CD14-positive monocyte (primary cell): ENCODE measurements around the gene TNFRSF13B. TPM values are rescaled to one million over a fixed set of nuclear protein-coding genes. Genes with fewer than 3 reads are reported as not detected.

Experiments
- DNase-seq, 3 donors: peaks; one replicate each; pipeline ENCODE4 v3.0.0-alpha.2; 2011 to 2022
- H2AFZ ChIP-seq: 2 replicates; pipeline ENCODE4 v1.6.0; 2012; ENCODE audit warnings: mild to moderate bottlenecking, low read depth, low read length, inconsistent platforms; ENCODE audit not compliant: insufficient read depth, poor library complexity, severe bottlenecking
- H3K27ac ChIP-seq, 2 donors: 1 replicate in 1 of 2; 2 replicates in 1 of 2; pipeline ENCODE4 v1.5.1; 2012 to 2013; ENCODE audit warnings: low read length in 2 of 2, control low read depth in 1 of 2, inconsistent platforms in 1 of 2, low read depth in 1 of 2, mild to moderate bottlenecking in 1 of 2
- H3K27me3 ChIP-seq, 2 donors: one replicate each; pipeline versions ENCODE4 v1.6.0 to v1.6.1; 2011 to 2013; ENCODE audit warnings: low read length in 2 of 2; ENCODE audit not compliant: control insufficient read depth in 2 of 2, insufficient read depth in 2 of 2
- H3K36me3 ChIP-seq, 2 donors: replicated peaks in 1 of 2; 1 replicate in 1 of 2; 2 replicates in 1 of 2; pipeline versions ENCODE4 v1.5.1 to v1.6.1; 2012 to 2013; ENCODE audit warnings: low read length in 2 of 2, control low read depth in 1 of 2, inconsistent platforms in 1 of 2, mild to moderate bottlenecking in 1 of 2; ENCODE audit not compliant: insufficient read depth in 2 of 2, control insufficient read depth in 1 of 2
- H3K4me1 ChIP-seq, 2 donors: 1 replicate in 1 of 2; 2 replicates in 1 of 2; pipeline versions ENCODE4 v1.5.1 to v1.6.1; 2012 to 2013; ENCODE audit warnings: low read length in 2 of 2, control low read depth in 1 of 2, inconsistent platforms in 1 of 2, mild to moderate bottlenecking in 1 of 2, moderate library complexity in 1 of 2; ENCODE audit not compliant: insufficient read depth in 2 of 2, control insufficient read depth in 1 of 2
- H3K4me2 ChIP-seq: replicated peaks from 2 replicates; pipeline ENCODE3; 2012; ENCODE audit warnings: low read length, moderate library complexity, mild to moderate bottlenecking; ENCODE audit not compliant: poor library complexity, severe bottlenecking; ENCODE audit errors: extremely low read depth
- H3K4me3 ChIP-seq, 3 experiments: fragments of 200-600 bp in 1 of 3; sonication (generic) in 1 of 3; replicated peaks in 1 of 3; 1 replicate in 2 of 3; 2 replicates in 1 of 3; pipeline ENCODE4 v1.5.1; 2011 to 2013; ENCODE audit warnings: low read length in 3 of 3, mild to moderate bottlenecking in 3 of 3, control low read depth in 2 of 3, low read depth in 2 of 3, inconsistent platforms in 1 of 3, moderate library complexity in 1 of 3
- H3K79me2 ChIP-seq: 2 replicates; pipeline ENCODE4 v1.6.0; 2012; ENCODE audit warnings: mild to moderate bottlenecking, control low read depth, inconsistent platforms, low read length, moderate library complexity; ENCODE audit not compliant: insufficient read depth
- H3K9ac ChIP-seq: 2 replicates; pipeline ENCODE4 v1.6.0; 2017; ENCODE audit warnings: low read length, mild to moderate bottlenecking; ENCODE audit not compliant: insufficient read depth, poor library complexity, severe bottlenecking
- H3K9me3 ChIP-seq, 2 donors: replicated peaks in 1 of 2; 1 replicate in 1 of 2; 2 replicates in 1 of 2; pipeline versions ENCODE4 v1.5.1 to v1.6.1; 2012 to 2013; ENCODE audit warnings: low read length in 2 of 2, control low read depth in 1 of 2; ENCODE audit not compliant: control insufficient read depth in 1 of 2, insufficient read depth in 1 of 2
- H4K20me1 ChIP-seq: 2 replicates; pipeline ENCODE4 v1.6.0; 2012; ENCODE audit warnings: mild to moderate bottlenecking, low read length, control low read depth, moderate library complexity; ENCODE audit not compliant: insufficient read depth
- H3K27ac Mint-ChIP-seq, 7 donors: one replicate each; pipeline ENCODE4 v1.8.0; 2020; ENCODE audit warnings: mild to moderate bottlenecking in 7 of 7, mixed read lengths in 7 of 7, moderate library complexity in 6 of 7, inconsistent platforms in 2 of 7
- H3K27me3 Mint-ChIP-seq, 3 donors: one replicate each; pipeline ENCODE4 v1.8.0; 2021 to 2022; ENCODE audit warnings: low read depth in 3 of 3, mild to moderate bottlenecking in 3 of 3, mixed read lengths in 3 of 3, moderate library complexity in 3 of 3, inconsistent platforms in 1 of 3
- H3K36me3 Mint-ChIP-seq, 2 donors: one replicate each; pipeline ENCODE4 v1.8.0; 2020; ENCODE audit warnings: mixed read lengths in 2 of 2, inconsistent platforms in 1 of 2, mild to moderate bottlenecking in 1 of 2
- H3K4me1 Mint-ChIP-seq: one replicate; pipeline ENCODE4 v1.8.0; 2020; ENCODE audit warnings: mild to moderate bottlenecking, mixed read lengths
- H3K4me3 Mint-ChIP-seq, 2 donors: one replicate each; pipeline ENCODE4 v1.8.0; 2020; ENCODE audit warnings: mild to moderate bottlenecking in 2 of 2, mixed read lengths in 2 of 2, moderate library complexity in 1 of 2
- H3K9me3 Mint-ChIP-seq, 7 donors: one replicate each; pipeline ENCODE4 v1.8.0; 2020 to 2022; ENCODE audit warnings: mixed read lengths in 7 of 7, mild to moderate bottlenecking in 6 of 7, moderate library complexity in 6 of 7, inconsistent platforms in 2 of 7
- CTCF ChIP-seq: fragments of 200-600 bp; IDR thresholded peaks from one replicate; pipeline ENCODE4 v1.8.0; 2022; ENCODE audit warnings: antibody characterized with exemption, mild to moderate bottlenecking
- WGBS: methylation state at CpG from one replicate; pipeline ENCODE4 v1.1.5; 2013; ENCODE audit warnings: missing lambda C conversion rate; ENCODE audit not compliant: insufficient coverage; 5-methylcytosine and 5-hydroxymethylcytosine counted together
- intact Hi-C, 2 donors: fragments of 100-400 bp; cut with micrococcal nuclease; formaldehyde crosslinking; loops; one replicate each; pipeline versions ENCODE4 v1.15.0 to v1.15.1; 2023
- polyA plus RNA-seq, 3 donors: library from polyadenylated mRNA; depleted of rRNA in 1 of 3; unstranded in 2 of 3; stranded (reverse) in 1 of 3; fragments of 300-500 nt in 2 of 3; fragments of >200 nt in 1 of 3; fragmentation: Illumina TruSeq in 2 of 3; gene quantifications; 1 replicate in 2 of 3; 2 replicates in 1 of 3; pipeline ENCODE4 v1.2.3, GENCODE V29; 2012 to 2021

The TNFRSF13B gene
- polyA plus RNA-seq, 3 donors: 0.21 to 0.47 TPM; not detected in 1

GRCh38 chr17:16987830-16988601 lies 16.1 kb upstream of the TNFRSF13B start:
- peaks cover 0 to 1% of the 10 kb centered on the region in 2 donors for H3K36me3 Mint-ChIP-seq
- under 1% methylated on average over 8 of the region's 11 CpGs for WGBS
- peak overlapping the region; percentile 78 for H2AFZ ChIP-seq
- peaks cover 40% of the 10 kb centered on the region for H3K4me1 Mint-ChIP-seq
- no peaks in the 10 kb centered on the region for H3K9me3 Mint-ChIP-seq
- H4K20me1 ChIP-seq: no peaks in the 10 kb centered on the region
- intact Hi-C loops: no loop called here
- H3K4me3 Mint-ChIP-seq: peak overlapping the region; percentile 77 to 91
- TF ChIP-seq CTCF: no peak
- peaks cover 0 to 6% (median 1%) of the 10 kb centered on the region in 3 donors for H3K27me3 Mint-ChIP-seq
- peaks cover 35 to 46% of the 10 kb centered on the region in 2 donors for H3K4me1 ChIP-seq
- H3K36me3 ChIP-seq: no peaks in the 10 kb centered on the region
- peak overlapping the region; percentile 74 to 87 for H3K27ac ChIP-seq
- no peaks in the 10 kb centered on the region for H3K9me3 ChIP-seq
- H3K4me2 ChIP-seq: peak overlapping the region; percentile 76
- peak; percentile 83 to 88 (median 88) for DNase-seq
- no peaks in the 10 kb centered on the region for H3K79me2 ChIP-seq
- H3K9ac ChIP-seq: peak overlapping the region; percentile 44
- H3K27me3 ChIP-seq: no peaks in the 10 kb centered on the region
- peak overlapping the region; percentile 88 to 97 (median 95) for H3K27ac Mint-ChIP-seq
- H3K4me3 ChIP-seq: peak overlapping the region in 1 of 3 experiments; percentile 68

- H3K4me1 ChIP-seq: peaks cover 35 to 46% of the 10 kb centered on the region in 2 donors
- WGBS: 79% methylated on average over 9 of the region's 10 CpGs
- TF ChIP-seq CTCF: no peak
- DNase-seq: no peak
- Mint-ChIP-seq H3K4me1 (peaks cover 40% of the 10 kb centered on the region), H3K27me3 (peaks cover 0 to 6% (median 1%) of the 10 kb centered on the region in 3 donors), H3K36me3 (peaks cover 0 to 1% of the 10 kb centered on the region in 2 donors), H3K27ac (peak overlapping the region; percentile 60 to 97 (median 95)), H3K9me3 (no peaks in the 10 kb centered on the region), H3K4me3 (peak overlapping the region in 1 of 2 donors; percentile 77)
- H3K36me3 ChIP-seq: no peaks in the 10 kb centered on the region
- H3K4me2 ChIP-seq: peak overlapping the region; percentile 76
- no peaks in the 10 kb centered on the region for H3K9me3 ChIP-seq
- peak overlapping the region in 1 of 3 experiments; percentile 68 for H3K4me3 ChIP-seq
- H3K79me2 ChIP-seq: no peaks in the 10 kb centered on the region
- no peaks in the 10 kb centered on the region for H3K27me3 ChIP-seq
- H4K20me1 ChIP-seq: no peaks in the 10 kb centered on the region
- peak overlapping the region; percentile 78 for H2AFZ ChIP-seq
- intact Hi-C loops: no loop called here
- peak overlapping the region; percentile 74 to 87 for H3K27ac ChIP-seq
- H3K9ac ChIP-seq: peak overlapping the region; percentile 44
Measured at GRCh38 chr17:16987066-16987829, 15.3 kb upstream of the TNFRSF13B start.
